HEK293 (cell line): ENCODE measurements around the gene ZNF564.

Experiments used
- BCL11A ChIP-seq: fragments of 450-650 bp; formaldehyde crosslinking; IDR thresholded peaks from 2 replicates; pipeline ENCODE4 v1.5.1; 2016; ENCODE audit warnings: low read depth, missing biosample characterization, missing genetic modification characterization
- GLI2 ChIP-seq: fragments of 450-650 bp; formaldehyde crosslinking; IDR thresholded peaks from 2 replicates; pipeline ENCODE4; 2017; ENCODE audit warnings: missing biosample characterization, missing genetic modification characterization, low read depth, borderline replicate concordance
- GLIS1 ChIP-seq: fragments of 450-650 bp; formaldehyde crosslinking; IDR thresholded peaks from 2 replicates; pipeline ENCODE4 v1.5.1; 2016; ENCODE audit warnings: missing biosample characterization, missing genetic modification characterization
- SP3 ChIP-seq: fragments of 450-650 bp; formaldehyde crosslinking; IDR thresholded peaks from 2 replicates; pipeline ENCODE4 v1.5.1; 2016; ENCODE audit warnings: missing biosample characterization, missing genetic modification characterization
- SP7 ChIP-seq: fragments of 450-650 bp; formaldehyde crosslinking; IDR thresholded peaks from 2 replicates; pipeline ENCODE4 v1.5.1; 2016; ENCODE audit warnings: missing biosample characterization, missing genetic modification characterization
- ZBTB1 ChIP-seq: fragments of 450-650 bp; formaldehyde crosslinking; IDR thresholded peaks from 2 replicates; pipeline ENCODE4 v1.5.1; 2016; ENCODE audit warnings: missing biosample characterization, missing genetic modification characterization
- ZBTB17 ChIP-seq: fragments of 450-650 bp; formaldehyde crosslinking; IDR thresholded peaks from 2 replicates; pipeline ENCODE4 v1.5.1; 2016; ENCODE audit warnings: missing biosample characterization, missing genetic modification characterization
- ZBTB21 ChIP-seq: fragments of 450-650 bp; formaldehyde crosslinking; IDR thresholded peaks from 2 replicates; pipeline ENCODE4 v1.5.1; 2017; ENCODE audit warnings: missing biosample characterization, missing genetic modification characterization
- ZBTB7A ChIP-seq: fragments of 450-650 bp; formaldehyde crosslinking; IDR thresholded peaks from 2 replicates; pipeline ENCODE4 v1.5.1; 2016; ENCODE audit warnings: low read depth, missing biosample characterization, missing genetic modification characterization
- ZNF157 ChIP-seq: fragments of 450-650 bp; formaldehyde crosslinking; IDR thresholded peaks from 2 replicates; pipeline ENCODE4 v1.5.1; 2016; ENCODE audit warnings: missing biosample characterization, missing genetic modification characterization
- ZNF354C ChIP-seq: fragments of 450-650 bp; formaldehyde crosslinking; IDR thresholded peaks from 2 replicates; pipeline ENCODE4 v1.5.1; 2016; ENCODE audit warnings: missing biosample characterization, missing genetic modification characterization, low read depth, borderline replicate concordance
- ZNF416 ChIP-seq: fragments of 450-650 bp; formaldehyde crosslinking; IDR thresholded peaks from 2 replicates; pipeline ENCODE4 v1.5.1; 2016; ENCODE audit warnings: missing biosample characterization, missing genetic modification characterization
- ZNF521 ChIP-seq: fragments of 450-650 bp; formaldehyde crosslinking; IDR thresholded peaks from 2 replicates; pipeline ENCODE4 v1.5.1; 2017; ENCODE audit warnings: missing biosample characterization, mild to moderate bottlenecking, missing genetic modification characterization
- ZNF707 ChIP-seq: fragments of 450-650 bp; formaldehyde crosslinking; IDR thresholded peaks from 2 replicates; pipeline ENCODE4 v1.5.1; 2016; ENCODE audit warnings: missing biosample characterization, missing genetic modification characterization
- ZNF76 ChIP-seq: fragments of 450-650 bp; formaldehyde crosslinking; IDR thresholded peaks from 2 replicates; pipeline ENCODE4; 2016; ENCODE audit warnings: low read depth, missing biosample characterization, missing genetic modification characterization, borderline replicate concordance
- ZNF791 ChIP-seq: fragments of 450-650 bp; formaldehyde crosslinking; IDR thresholded peaks from 2 replicates; pipeline ENCODE4 v1.5.1; 2016; ENCODE audit warnings: missing biosample characterization, missing genetic modification characterization
- ZNF837 ChIP-seq: fragments of 450-650 bp; formaldehyde crosslinking; IDR thresholded peaks from 2 replicates; pipeline ENCODE4 v1.5.1; 2016; ENCODE audit warnings: missing biosample characterization, missing genetic modification characterization
- TF ChIP-seq, protein P1 (sequence below): fragments of 450-650 bp; formaldehyde crosslinking; IDR thresholded peaks from 2 replicates; pipeline ENCODE4 v1.5.1; 2016; ENCODE audit warnings: missing biosample characterization, missing genetic modification characterization
- TF ChIP-seq, protein P2 (sequence below): fragments of 450-650 bp; formaldehyde crosslinking; conservative IDR thresholded peaks from 2 replicates; pipeline ENCODE4 v1.5.1; 2016; ENCODE audit warnings: low read depth, missing biosample characterization, missing genetic modification characterization
- TF ChIP-seq, protein P3 (sequence below): fragments of 450-650 bp; formaldehyde crosslinking; IDR thresholded peaks from 2 replicates; pipeline ENCODE4 v1.5.1; 2016; ENCODE audit warnings: missing biosample characterization, missing genetic modification characterization
- TF ChIP-seq, protein P4 (sequence below): fragments of 450-650 bp; formaldehyde crosslinking; conservative IDR thresholded peaks from 2 replicates; pipeline ENCODE4 v1.5.1; 2016; ENCODE audit warnings: low read depth, missing biosample characterization, missing genetic modification characterization
- TF ChIP-seq, protein P5 (sequence below): fragments of 450-650 bp; formaldehyde crosslinking; IDR thresholded peaks from 2 replicates; pipeline ENCODE4 v1.5.1; 2016; ENCODE audit warnings: missing biosample characterization, missing genetic modification characterization
- TF ChIP-seq, protein P6 (sequence below): fragments of 450-650 bp; formaldehyde crosslinking; IDR thresholded peaks from 2 replicates; pipeline ENCODE4 v1.5.1; 2016; ENCODE audit warnings: missing biosample characterization, missing genetic modification characterization

ZNF564 gene

DNA sequence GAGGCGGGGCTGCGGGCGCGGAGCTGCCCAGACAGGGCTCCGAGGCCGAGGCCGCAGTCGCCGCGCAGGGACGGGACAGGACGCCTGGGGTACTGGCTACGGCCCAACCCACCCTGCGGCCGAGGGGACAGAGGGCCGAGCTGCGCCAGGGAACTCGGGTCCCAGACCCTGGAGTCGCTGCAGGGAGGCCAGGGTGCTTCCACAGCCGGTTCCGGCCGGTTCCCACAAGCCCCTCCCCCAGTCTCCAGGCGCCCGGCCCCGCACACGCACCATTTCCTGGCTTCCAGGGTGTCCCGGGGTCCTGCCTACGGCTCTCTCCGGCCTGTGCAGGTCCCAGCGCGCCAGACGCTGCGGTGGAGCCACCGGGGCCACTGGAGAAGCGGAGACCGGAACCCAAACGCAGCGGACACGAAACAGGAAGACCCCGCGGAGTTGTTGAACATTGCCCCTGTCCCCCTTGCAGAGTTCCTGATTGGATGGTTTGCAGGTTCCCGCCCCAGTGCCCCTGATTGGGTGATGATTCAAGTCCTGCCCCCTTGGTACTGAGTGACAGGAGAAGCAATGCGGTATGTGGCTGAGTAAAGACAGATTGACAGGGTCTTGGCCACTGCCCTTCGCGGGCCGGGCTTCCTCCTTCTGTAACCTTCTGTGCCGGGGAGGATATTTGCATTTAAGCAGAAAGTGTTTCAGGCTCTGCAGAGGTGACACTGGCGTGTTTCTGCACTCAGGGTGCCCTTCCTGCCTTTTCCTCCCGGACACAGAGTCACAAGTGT, at the start of gene ZNF564 (continued):
- TF ChIP-seq ZNF707 (tag by site-specific recombination) (no peak), SP3 (peak; percentile 91), ZNF76 (tag by site-specific recombination) (peak; percentile 80), ZBTB17 (tag by site-specific recombination) (peak; percentile 84), GLIS1 (tag by site-specific recombination) (peak; percentile 70; the same call in 1 of the 2 replicates), ZNF521 (tag by site-specific recombination) (no peak), ZNF157 (tag by site-specific recombination) (no peak), GLI2 (tag by site-specific recombination) (no peak), ZNF837 (tag by site-specific recombination) (no peak), SP7 (tag by site-specific recombination) (no peak; the same call in none of the 2 replicates), ZBTB21 (tag by site-specific recombination) (no peak; the same call in 1 of the 2 replicates), ZNF791 (no peak), ZNF354C (tag by site-specific recombination) (no peak), ZBTB7A (tag by site-specific recombination) (peak; percentile 97), ZNF416 (tag by site-specific recombination) (no peak), ZBTB1 (tag by site-specific recombination) (peak; percentile 90), BCL11A (tag by site-specific recombination) (no peak)
- TF ChIP-seq, protein P1, sequence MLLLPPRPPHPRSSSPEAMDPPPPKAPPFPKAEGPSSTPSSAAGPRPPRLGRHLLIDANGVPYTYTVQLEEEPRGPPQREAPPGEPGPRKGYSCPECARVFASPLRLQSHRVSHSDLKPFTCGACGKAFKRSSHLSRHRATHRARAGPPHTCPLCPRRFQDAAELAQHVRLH (tag by site-specific recombination): peak; percentile 87
- TF ChIP-seq, protein P2, sequence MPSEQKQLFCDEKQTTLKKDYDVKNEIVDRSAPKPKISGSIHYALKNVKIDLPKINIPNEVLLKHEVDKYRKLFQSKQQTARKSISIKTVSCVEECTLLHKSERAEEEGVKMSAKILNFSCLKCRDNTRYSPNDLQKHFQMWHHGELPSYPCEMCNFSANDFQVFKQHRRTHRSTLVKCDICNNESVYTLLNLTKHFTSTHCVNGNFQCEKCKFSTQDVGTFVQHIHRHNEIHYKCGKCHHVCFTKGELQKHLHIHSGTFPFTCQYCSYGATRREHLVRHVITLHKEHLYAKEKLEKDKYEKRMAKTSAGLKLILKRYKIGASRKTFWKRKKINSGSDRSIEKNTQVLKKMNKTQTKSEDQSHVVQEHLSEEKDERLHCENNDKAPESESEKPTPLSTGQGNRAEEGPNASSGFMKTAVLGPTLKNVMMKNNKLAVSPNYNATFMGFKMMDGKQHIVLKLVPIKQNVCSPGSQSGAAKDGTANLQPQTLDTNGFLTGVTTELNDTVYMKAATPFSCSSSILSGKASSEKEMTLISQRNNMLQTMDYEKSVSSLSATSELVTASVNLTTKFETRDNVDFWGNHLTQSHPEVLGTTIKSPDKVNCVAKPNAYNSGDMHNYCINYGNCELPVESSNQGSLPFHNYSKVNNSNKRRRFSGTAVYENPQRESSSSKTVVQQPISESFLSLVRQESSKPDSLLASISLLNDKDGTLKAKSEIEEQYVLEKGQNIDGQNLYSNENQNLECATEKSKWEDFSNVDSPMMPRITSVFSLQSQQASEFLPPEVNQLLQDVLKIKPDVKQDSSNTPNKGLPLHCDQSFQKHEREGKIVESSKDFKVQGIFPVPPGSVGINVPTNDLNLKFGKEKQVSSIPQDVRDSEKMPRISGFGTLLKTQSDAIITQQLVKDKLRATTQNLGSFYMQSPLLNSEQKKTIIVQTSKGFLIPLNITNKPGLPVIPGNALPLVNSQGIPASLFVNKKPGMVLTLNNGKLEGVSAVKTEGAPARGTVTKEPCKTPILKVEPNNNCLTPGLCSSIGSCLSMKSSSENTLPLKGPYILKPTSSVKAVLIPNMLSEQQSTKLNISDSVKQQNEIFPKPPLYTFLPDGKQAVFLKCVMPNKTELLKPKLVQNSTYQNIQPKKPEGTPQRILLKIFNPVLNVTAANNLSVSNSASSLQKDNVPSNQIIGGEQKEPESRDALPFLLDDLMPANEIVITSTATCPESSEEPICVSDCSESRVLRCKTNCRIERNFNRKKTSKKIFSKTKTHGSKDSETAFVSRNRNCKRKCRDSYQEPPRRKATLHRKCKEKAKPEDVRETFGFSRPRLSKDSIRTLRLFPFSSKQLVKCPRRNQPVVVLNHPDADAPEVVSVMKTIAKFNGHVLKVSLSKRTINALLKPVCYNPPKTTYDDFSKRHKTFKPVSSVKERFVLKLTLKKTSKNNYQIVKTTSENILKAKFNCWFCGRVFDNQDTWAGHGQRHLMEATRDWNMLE (tag by site-specific recombination): peak; percentile 79
- TF ChIP-seq, protein P3, sequence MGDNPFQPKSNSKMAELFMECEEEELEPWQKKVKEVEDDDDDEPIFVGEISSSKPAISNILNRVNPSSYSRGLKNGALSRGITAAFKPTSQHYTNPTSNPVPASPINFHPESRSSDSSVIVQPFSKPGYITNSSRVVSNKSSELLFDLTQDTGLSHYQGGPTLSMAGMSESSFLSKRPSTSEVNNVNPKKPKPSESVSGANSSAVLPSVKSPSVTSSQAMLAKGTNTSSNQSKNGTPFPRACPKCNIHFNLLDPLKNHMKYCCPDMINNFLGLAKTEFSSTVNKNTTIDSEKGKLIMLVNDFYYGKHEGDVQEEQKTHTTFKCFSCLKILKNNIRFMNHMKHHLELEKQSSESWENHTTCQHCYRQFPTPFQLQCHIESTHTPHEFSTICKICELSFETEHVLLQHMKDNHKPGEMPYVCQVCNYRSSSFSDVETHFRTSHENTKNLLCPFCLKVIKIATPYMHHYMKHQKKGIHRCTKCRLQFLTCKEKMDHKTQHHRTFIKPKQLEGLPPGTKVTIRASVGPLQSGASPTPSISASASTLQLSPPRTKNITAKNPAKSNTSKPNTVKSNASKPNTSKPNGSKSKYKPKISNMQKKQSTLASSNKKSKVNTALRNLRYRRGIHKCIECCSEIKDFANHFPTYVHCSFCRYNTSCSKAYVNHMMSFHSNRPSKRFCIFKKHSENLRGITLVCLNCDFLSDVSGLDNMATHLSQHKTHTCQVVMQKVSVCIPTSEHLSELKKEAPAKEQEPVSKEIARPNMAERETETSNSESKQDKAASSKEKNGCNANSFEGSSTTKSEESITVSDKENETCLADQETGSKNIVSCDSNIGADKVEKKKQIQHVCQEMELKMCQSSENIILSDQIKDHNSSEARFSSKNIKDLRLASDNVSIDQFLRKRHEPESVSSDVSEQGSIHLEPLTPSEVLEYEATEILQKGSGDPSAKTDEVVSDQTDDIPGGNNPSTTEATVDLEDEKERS (tag by site-specific recombination): no peak; the same call in 1 of the 2 replicates
- TF ChIP-seq, protein P4, sequence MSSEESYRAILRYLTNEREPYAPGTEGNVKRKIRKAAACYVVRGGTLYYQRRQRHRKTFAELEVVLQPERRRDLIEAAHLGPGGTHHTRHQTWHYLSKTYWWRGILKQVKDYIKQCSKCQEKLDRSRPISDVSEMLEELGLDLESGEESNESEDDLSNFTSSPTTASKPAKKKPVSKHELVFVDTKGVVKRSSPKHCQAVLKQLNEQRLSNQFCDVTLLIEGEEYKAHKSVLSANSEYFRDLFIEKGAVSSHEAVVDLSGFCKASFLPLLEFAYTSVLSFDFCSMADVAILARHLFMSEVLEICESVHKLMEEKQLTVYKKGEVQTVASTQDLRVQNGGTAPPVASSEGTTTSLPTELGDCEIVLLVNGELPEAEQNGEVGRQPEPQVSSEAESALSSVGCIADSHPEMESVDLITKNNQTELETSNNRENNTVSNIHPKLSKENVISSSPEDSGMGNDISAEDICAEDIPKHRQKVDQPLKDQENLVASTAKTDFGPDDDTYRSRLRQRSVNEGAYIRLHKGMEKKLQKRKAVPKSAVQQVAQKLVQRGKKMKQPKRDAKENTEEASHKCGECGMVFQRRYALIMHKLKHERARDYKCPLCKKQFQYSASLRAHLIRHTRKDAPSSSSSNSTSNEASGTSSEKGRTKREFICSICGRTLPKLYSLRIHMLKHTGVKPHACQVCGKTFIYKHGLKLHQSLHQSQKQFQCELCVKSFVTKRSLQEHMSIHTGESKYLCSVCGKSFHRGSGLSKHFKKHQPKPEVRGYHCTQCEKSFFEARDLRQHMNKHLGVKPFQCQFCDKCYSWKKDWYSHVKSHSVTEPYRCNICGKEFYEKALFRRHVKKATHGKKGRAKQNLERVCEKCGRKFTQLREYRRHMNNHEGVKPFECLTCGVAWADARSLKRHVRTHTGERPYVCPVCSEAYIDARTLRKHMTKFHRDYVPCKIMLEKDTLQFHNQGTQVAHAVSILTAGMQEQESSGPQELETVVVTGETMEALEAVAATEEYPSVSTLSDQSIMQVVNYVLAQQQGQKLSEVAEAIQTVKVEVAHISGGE (tag by site-specific recombination): peak; percentile 99
- TF ChIP-seq, protein P5, sequence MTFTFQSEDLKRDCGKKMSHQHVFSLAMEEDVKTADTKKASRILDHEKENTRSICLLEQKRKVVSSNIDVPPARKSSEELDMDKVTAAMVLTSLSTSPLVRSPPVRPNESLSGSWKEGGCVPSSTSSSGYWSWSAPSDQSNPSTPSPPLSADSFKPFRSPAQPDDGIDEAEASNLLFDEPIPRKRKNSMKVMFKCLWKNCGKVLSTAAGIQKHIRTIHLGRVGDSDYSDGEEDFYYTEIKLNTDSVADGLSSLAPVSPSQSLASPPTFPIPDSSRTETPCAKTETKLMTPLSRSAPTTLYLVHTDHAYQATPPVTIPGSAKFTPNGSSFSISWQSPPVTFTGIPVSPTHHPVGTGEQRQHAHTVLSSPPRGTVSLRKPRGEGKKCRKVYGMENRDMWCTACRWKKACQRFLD (tag by site-specific recombination): peak; percentile 80; the same call in 1 of the 2 replicates
- TF ChIP-seq, protein P6, sequence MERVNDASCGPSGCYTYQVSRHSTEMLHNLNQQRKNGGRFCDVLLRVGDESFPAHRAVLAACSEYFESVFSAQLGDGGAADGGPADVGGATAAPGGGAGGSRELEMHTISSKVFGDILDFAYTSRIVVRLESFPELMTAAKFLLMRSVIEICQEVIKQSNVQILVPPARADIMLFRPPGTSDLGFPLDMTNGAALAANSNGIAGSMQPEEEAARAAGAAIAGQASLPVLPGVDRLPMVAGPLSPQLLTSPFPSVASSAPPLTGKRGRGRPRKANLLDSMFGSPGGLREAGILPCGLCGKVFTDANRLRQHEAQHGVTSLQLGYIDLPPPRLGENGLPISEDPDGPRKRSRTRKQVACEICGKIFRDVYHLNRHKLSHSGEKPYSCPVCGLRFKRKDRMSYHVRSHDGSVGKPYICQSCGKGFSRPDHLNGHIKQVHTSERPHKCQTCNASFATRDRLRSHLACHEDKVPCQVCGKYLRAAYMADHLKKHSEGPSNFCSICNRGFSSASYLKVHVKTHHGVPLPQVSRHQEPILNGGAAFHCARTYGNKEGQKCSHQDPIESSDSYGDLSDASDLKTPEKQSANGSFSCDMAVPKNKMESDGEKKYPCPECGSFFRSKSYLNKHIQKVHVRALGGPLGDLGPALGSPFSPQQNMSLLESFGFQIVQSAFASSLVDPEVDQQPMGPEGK (tag by site-specific recombination): peak; percentile 95
